CD14-positive monocyte (primary cell): ENCODE results near the gene SRD5A3. TPM values are rescaled to one million over a fixed set of nuclear protein-coding genes. Genes with fewer than 3 reads are reported as not detected.
A peak's percentile ranks its signal among the peaks of the same experiment; 100 is the strongest.
"Not testable (repeated sequence)": the region's sequence is repeated elsewhere in the genome, so short reads cannot be mapped to it uniquely, and the experiment has no call there.

Experiments used
- DNase-seq, 3 donors: peaks; one replicate each; pipeline ENCODE4 v3.0.0-alpha.2; 2011 to 2022
- H2AFZ ChIP-seq: 2 replicates; pipeline ENCODE4 v1.6.0; 2012; ENCODE audit warnings: mild to moderate bottlenecking, low read depth, low read length, inconsistent platforms; ENCODE audit not compliant: insufficient read depth, poor library complexity, severe bottlenecking
- H3K27ac ChIP-seq, 2 donors: 1 replicate in 1 of 2; 2 replicates in 1 of 2; pipeline ENCODE4 v1.5.1; 2012 to 2013; ENCODE audit warnings: low read length in 2 of 2, control low read depth in 1 of 2, inconsistent platforms in 1 of 2, low read depth in 1 of 2, mild to moderate bottlenecking in 1 of 2
- H3K27me3 ChIP-seq, 2 donors: one replicate each; pipeline versions ENCODE4 v1.6.0 to v1.6.1; 2011 to 2013; ENCODE audit warnings: low read length in 2 of 2; ENCODE audit not compliant: control insufficient read depth in 2 of 2, insufficient read depth in 2 of 2
- H3K36me3 ChIP-seq, 2 donors: replicated peaks in 1 of 2; 1 replicate in 1 of 2; 2 replicates in 1 of 2; pipeline versions ENCODE4 v1.5.1 to v1.6.1; 2012 to 2013; ENCODE audit warnings: low read length in 2 of 2, control low read depth in 1 of 2, inconsistent platforms in 1 of 2, mild to moderate bottlenecking in 1 of 2; ENCODE audit not compliant: insufficient read depth in 2 of 2, control insufficient read depth in 1 of 2
- H3K4me1 ChIP-seq, 2 donors: 1 replicate in 1 of 2; 2 replicates in 1 of 2; pipeline versions ENCODE4 v1.5.1 to v1.6.1; 2012 to 2013; ENCODE audit warnings: low read length in 2 of 2, control low read depth in 1 of 2, inconsistent platforms in 1 of 2, mild to moderate bottlenecking in 1 of 2, moderate library complexity in 1 of 2; ENCODE audit not compliant: insufficient read depth in 2 of 2, control insufficient read depth in 1 of 2
- H3K4me2 ChIP-seq: replicated peaks from 2 replicates; pipeline ENCODE3; 2012; ENCODE audit warnings: low read length, moderate library complexity, mild to moderate bottlenecking; ENCODE audit not compliant: poor library complexity, severe bottlenecking; ENCODE audit errors: extremely low read depth
- H3K4me3 ChIP-seq, 3 experiments: fragments of 200-600 bp in 1 of 3; sonication (generic) in 1 of 3; replicated peaks in 1 of 3; 1 replicate in 2 of 3; 2 replicates in 1 of 3; pipeline ENCODE4 v1.5.1; 2011 to 2013; ENCODE audit warnings: low read length in 3 of 3, mild to moderate bottlenecking in 3 of 3, control low read depth in 2 of 3, low read depth in 2 of 3, inconsistent platforms in 1 of 3, moderate library complexity in 1 of 3
- H3K79me2 ChIP-seq: 2 replicates; pipeline ENCODE4 v1.6.0; 2012; ENCODE audit warnings: mild to moderate bottlenecking, control low read depth, inconsistent platforms, low read length, moderate library complexity; ENCODE audit not compliant: insufficient read depth
- H3K9ac ChIP-seq: 2 replicates; pipeline ENCODE4 v1.6.0; 2017; ENCODE audit warnings: low read length, mild to moderate bottlenecking; ENCODE audit not compliant: insufficient read depth, poor library complexity, severe bottlenecking
- H3K9me3 ChIP-seq, 2 donors: replicated peaks in 1 of 2; 1 replicate in 1 of 2; 2 replicates in 1 of 2; pipeline versions ENCODE4 v1.5.1 to v1.6.1; 2012 to 2013; ENCODE audit warnings: low read length in 2 of 2, control low read depth in 1 of 2; ENCODE audit not compliant: control insufficient read depth in 1 of 2, insufficient read depth in 1 of 2
- H4K20me1 ChIP-seq: 2 replicates; pipeline ENCODE4 v1.6.0; 2012; ENCODE audit warnings: mild to moderate bottlenecking, low read length, control low read depth, moderate library complexity; ENCODE audit not compliant: insufficient read depth
- H3K27ac Mint-ChIP-seq, 7 donors: one replicate each; pipeline ENCODE4 v1.8.0; 2020; ENCODE audit warnings: mild to moderate bottlenecking in 7 of 7, mixed read lengths in 7 of 7, moderate library complexity in 6 of 7, inconsistent platforms in 2 of 7
- H3K27me3 Mint-ChIP-seq, 3 donors: one replicate each; pipeline ENCODE4 v1.8.0; 2021 to 2022; ENCODE audit warnings: low read depth in 3 of 3, mild to moderate bottlenecking in 3 of 3, mixed read lengths in 3 of 3, moderate library complexity in 3 of 3, inconsistent platforms in 1 of 3
- H3K36me3 Mint-ChIP-seq, 2 donors: one replicate each; pipeline ENCODE4 v1.8.0; 2020; ENCODE audit warnings: mixed read lengths in 2 of 2, inconsistent platforms in 1 of 2, mild to moderate bottlenecking in 1 of 2
- H3K4me1 Mint-ChIP-seq: one replicate; pipeline ENCODE4 v1.8.0; 2020; ENCODE audit warnings: mild to moderate bottlenecking, mixed read lengths
- H3K4me3 Mint-ChIP-seq, 2 donors: one replicate each; pipeline ENCODE4 v1.8.0; 2020; ENCODE audit warnings: mild to moderate bottlenecking in 2 of 2, mixed read lengths in 2 of 2, moderate library complexity in 1 of 2
- H3K9me3 Mint-ChIP-seq, 7 donors: one replicate each; pipeline ENCODE4 v1.8.0; 2020 to 2022; ENCODE audit warnings: mixed read lengths in 7 of 7, mild to moderate bottlenecking in 6 of 7, moderate library complexity in 6 of 7, inconsistent platforms in 2 of 7
- CTCF ChIP-seq: fragments of 200-600 bp; IDR thresholded peaks from one replicate; pipeline ENCODE4 v1.8.0; 2022; ENCODE audit warnings: antibody characterized with exemption, mild to moderate bottlenecking
- WGBS: methylation state at CpG from one replicate; pipeline ENCODE4 v1.1.5; 2013; ENCODE audit warnings: missing lambda C conversion rate; ENCODE audit not compliant: insufficient coverage; 5-methylcytosine and 5-hydroxymethylcytosine counted together
- intact Hi-C, 2 donors: fragments of 100-400 bp; cut with micrococcal nuclease; formaldehyde crosslinking; loops; one replicate each; pipeline versions ENCODE4 v1.15.0 to v1.15.1; 2023
- polyA plus RNA-seq, 3 donors: library from polyadenylated mRNA; depleted of rRNA in 1 of 3; unstranded in 2 of 3; stranded (reverse) in 1 of 3; fragments of 300-500 nt in 2 of 3; fragments of >200 nt in 1 of 3; fragmentation: Illumina TruSeq in 2 of 3; gene quantifications; 1 replicate in 2 of 3; 2 replicates in 1 of 3; pipeline ENCODE4 v1.2.3, GENCODE V29; 2012 to 2021

Gene SRD5A3
- polyA plus RNA-seq, 3 donors = 5.9 to 26.2 (median 16.2) TPM

- peaks cover 3% of the 10 kb centered on the region for H4K20me1 ChIP-seq
- H3K27ac ChIP-seq = no peak overlapping the region
- no peak overlapping the region for H3K4me3 ChIP-seq
- no peaks in the 10 kb centered on the region for H3K9me3 ChIP-seq
- H3K36me3 ChIP-seq = peaks cover 0 to 9% of the 10 kb centered on the region in 2 donors
- peaks cover 12 to 21% of the 10 kb centered on the region in 2 donors for H3K36me3 Mint-ChIP-seq
- TF ChIP-seq CTCF = no peak
- no peaks in the 10 kb centered on the region for H3K27me3 ChIP-seq
- intact Hi-C loops = loop anchor here in 1 of 2 donors (5.0 kb wide), 1 partner anchor 40 kb away; no protein-coding TSS in a partner anchor
- H3K4me1 ChIP-seq = peaks cover 10 to 20% of the 10 kb centered on the region in 2 donors
- no peak overlapping the region for H3K9ac ChIP-seq
- no peak overlapping the region for H3K27ac Mint-ChIP-seq
- no peak overlapping the region for H2AFZ ChIP-seq
- no peak for DNase-seq
- H3K9me3 Mint-ChIP-seq = peaks cover 1 to 9% (median 8%) of the 10 kb centered on the region in 7 donors
- no peak overlapping the region for H3K4me2 ChIP-seq
- peaks cover 2% of the 10 kb centered on the region for H3K79me2 ChIP-seq
- no peak overlapping the region for H3K4me3 Mint-ChIP-seq
- peaks cover 0 to 1% (median 0%) of the 10 kb centered on the region in 3 donors for H3K27me3 Mint-ChIP-seq
- H3K4me1 Mint-ChIP-seq = peaks cover 16% of the 10 kb centered on the region
These were observed 5.8 kb downstream of the SRD5A3 start for GRCh38 chr4:55351824-55352223.

- intact Hi-C loops = loop anchor here in 1 of 2 donors (5.0 kb wide), 1 partner anchor 40 kb away; no protein-coding TSS in a partner anchor
- H3K4me1 ChIP-seq = peaks cover under 1 to 11% of the 10 kb centered on the region in 2 donors
- H3K79me2 ChIP-seq = no peaks in the 10 kb centered on the region
- no peak overlapping the region for H2AFZ ChIP-seq
- no peak overlapping the region for H3K9ac ChIP-seq
- TF ChIP-seq CTCF = no peak
- H3K36me3 Mint-ChIP-seq = peaks cover 12 to 21% of the 10 kb centered on the region in 2 donors
- peak overlapping the region in 2 of 7 donors; percentile 31 to 42 for H3K27ac Mint-ChIP-seq
- peaks cover 3% of the 10 kb centered on the region for H4K20me1 ChIP-seq
- no peak overlapping the region for H3K27ac ChIP-seq
- H3K27me3 Mint-ChIP-seq = peaks cover 0 to 2% (median 1%) of the 10 kb centered on the region in 3 donors
- DNase-seq = no peak
- peaks cover 7% of the 10 kb centered on the region for H3K4me1 Mint-ChIP-seq
- H3K9me3 ChIP-seq = no peaks in the 10 kb centered on the region
- WGBS = 100% methylated on average over 2 of the region's 2 CpGs
- no peak overlapping the region for H3K4me2 ChIP-seq
- no peak overlapping the region for H3K4me3 Mint-ChIP-seq
- peaks cover 1 to 9% (median 8%) of the 10 kb centered on the region in 7 donors for H3K9me3 Mint-ChIP-seq
- H3K27me3 ChIP-seq = no peaks in the 10 kb centered on the region
- no peak overlapping the region for H3K4me3 ChIP-seq
- H3K36me3 ChIP-seq = peaks cover 0 to 9% of the 10 kb centered on the region in 2 donors
These were observed 6.7 kb downstream of the SRD5A3 start for GRCh38 chr4:55352726-55353125.

GRCh38 chr4:55353228-55353747, 7.2 kb downstream of the SRD5A3 start:
- intact Hi-C loops = loop anchor here in 1 of 2 donors (5.0 kb wide), 1 partner anchor 39 kb away; no protein-coding TSS in a partner anchor
- H3K9ac ChIP-seq, H3K79me2 ChIP-seq, H3K27ac ChIP-seq, H3K27me3 Mint-ChIP-seq, H3K27me3 ChIP-seq, H3K4me3 Mint-ChIP-seq, H4K20me1 ChIP-seq, H3K4me1 Mint-ChIP-seq, H3K9me3 ChIP-seq, H2AFZ ChIP-seq, H3K4me2 ChIP-seq, H3K4me3 ChIP-seq, H3K9me3 Mint-ChIP-seq, DNase-seq, H3K36me3 ChIP-seq: not testable (repeated sequence)
- WGBS = 97% methylated on average over 12 of the region's 13 CpGs
- peak overlapping the region in 1 of 7 donors; percentile 42 for H3K27ac Mint-ChIP-seq
- H3K36me3 Mint-ChIP-seq = peaks cover 12 to 21% of the 10 kb centered on the region in 2 donors
- H3K4me1 ChIP-seq = peaks cover 4 to 10% of the 10 kb centered on the region in 2 donors
